Transverse colon (tissue), 4 donors: Measurements from ENCODE around the gene DRG2.

Source experiments
- CTCF ChIP-seq, 5 experiments: fragments of 200-600 bp in 3 of 5; fragments of 450-650 bp in 2 of 5; sonication (generic) in 3 of 5; IDR thresholded peaks; 1 replicate in 2 of 5; 2 replicates in 3 of 5; pipeline ENCODE4 v1.5.1; 2016 to 2017; ENCODE audit warnings: antibody characterized with exemption in 5 of 5, inconsistent platforms in 3 of 5, mild to moderate bottlenecking in 2 of 5, moderate library complexity in 1 of 5
- EP300 ChIP-seq: sonication (generic); formaldehyde crosslinking; IDR thresholded peaks from one replicate; pipeline ENCODE4 v1.6.1; 2017; ENCODE audit warnings: antibody characterized with exemption, low read depth
- POLR2A ChIP-seq: fragments of 450-650 bp; IDR thresholded peaks from one replicate; pipeline ENCODE4 v1.6.1; 2016; ENCODE audit warnings: antibody characterized with exemption, mild to moderate bottlenecking, moderate library complexity
- POLR2AphosphoS5 ChIP-seq, 3 donors: sonication (generic); formaldehyde crosslinking; IDR thresholded peaks; one replicate each; pipeline ENCODE4 v1.6.1; 2016; ENCODE audit warnings: antibody characterized with exemption in 3 of 3

DNA sequence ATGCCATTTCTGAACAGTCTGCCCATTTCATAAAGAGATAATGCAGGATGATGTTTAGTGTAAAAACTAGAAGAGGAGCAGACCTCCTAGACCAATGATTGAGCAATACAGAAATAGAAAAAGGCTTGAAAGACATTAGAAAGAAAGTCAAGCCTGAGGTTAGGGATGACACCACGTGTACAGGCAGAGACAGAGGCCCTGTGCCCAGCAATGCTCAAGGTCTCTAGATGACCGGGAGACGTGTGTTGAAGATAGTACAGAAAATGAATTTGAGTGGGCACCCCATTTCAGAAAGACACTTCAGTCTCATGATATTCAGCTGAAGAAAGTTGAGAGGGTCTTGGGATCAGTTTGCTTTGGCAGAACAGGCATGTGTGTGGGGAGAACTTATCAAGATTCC is 43.1 kb upstream of the DRG2 start:
- no peak for TF ChIP-seq CTCF (IDR thresholded peaks at IDR 0.05)
- no peak for TF ChIP-seq POLR2AphosphoS5 (IDR thresholded peaks at IDR 0.05)
- no peak for TF ChIP-seq POLR2A
- TF ChIP-seq EP300, result no peak
